Measurements from ENCODE around the gene DHX58.

- TF ChIP-seq GATA3 (IDR thresholded peaks at IDR 0.05; ENCODE audit: low read depth, low read length) (no peak), GATA2 (IDR thresholded peaks at IDR 0.05; ENCODE audit: low read depth, low read length) (no peak)
Observed at GRCh38 chr17:42062681-42063080, 49.8 kb downstream of the DHX58 start.
